Midbrain (tissue), 1 donor: ENCODE data around the gene SRPK1.
"Not testable (repeated sequence)": the region's sequence is repeated elsewhere in the genome, so short reads cannot be mapped to it uniquely, and the experiment has no call there.

Experiments
- DNase-seq: peaks from one replicate; lab custom pipeline; 2025; lab: John Stamatoyannopoulos, UW

SRPK1 gene

DNA sequence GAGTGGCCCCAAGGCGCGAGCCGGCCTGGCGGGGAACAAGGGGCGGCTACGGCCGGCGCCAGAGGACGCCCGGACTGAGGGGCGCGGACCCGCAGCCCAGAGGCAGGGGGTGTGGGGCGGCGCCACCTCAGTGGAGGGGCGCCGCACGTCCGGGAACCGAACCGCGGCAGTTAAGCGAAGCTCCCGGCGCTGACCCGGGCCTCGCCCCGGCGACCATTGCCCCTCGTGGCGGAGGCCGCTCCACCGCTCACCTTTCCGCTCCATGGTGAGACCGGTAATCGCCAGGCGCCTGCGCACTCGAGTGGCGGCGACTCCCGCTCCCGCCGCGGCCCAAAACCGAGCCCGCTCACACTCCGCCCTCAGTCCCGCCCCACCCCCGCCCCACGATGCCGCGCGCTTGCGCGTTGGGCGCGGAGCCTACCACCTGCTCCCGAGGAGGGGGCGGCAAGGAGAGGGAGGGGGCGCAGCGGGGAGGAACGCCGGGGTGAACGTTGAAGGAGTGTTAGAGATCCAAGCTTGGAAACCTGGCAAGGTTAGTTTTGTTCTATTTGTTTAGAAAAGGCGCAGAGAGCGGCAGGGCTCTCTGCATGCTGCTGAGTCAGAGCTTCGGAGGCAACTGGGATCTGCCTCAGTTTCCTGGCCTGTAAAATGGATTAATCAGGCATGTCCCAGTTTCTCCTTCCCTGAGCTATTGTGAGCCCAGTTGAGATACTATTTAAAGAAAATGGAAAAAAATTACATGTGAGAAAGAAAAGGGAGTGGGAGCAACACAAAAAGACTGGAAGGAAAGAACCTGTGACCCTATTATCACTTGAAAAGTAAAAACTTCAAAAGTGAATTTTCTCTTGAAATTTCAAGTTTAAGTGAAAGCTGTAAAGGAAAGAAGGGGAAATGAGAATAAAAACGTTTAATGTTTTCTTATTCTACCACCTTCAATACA lies at the start of gene SRPK1:
SRPK1 (minus strand) TSS at position 306 of the 940 bp plus-strand sequence; CDS start at position 264, 42 bp downstream.
- DNase-seq = peak; percentile 94

DNA sequence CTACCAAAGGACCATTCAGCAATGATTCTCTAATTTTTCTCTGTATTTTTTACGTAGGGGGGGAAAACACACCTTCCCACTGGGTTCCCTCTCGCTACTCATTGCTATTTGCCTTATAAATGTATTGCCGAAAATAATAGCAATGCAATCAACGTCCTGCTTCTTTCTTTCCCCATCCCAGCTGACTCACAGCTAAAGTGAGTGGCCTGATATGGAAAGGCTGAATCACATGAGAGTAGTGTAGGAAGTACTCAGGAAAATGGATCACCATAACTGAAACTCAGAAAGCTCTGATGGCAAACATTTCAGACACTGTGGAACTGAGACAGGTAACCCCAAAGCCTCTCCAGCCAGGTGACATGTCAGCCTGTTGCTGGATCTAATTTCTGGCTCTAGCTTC lies 49.3 kb upstream of the SRPK1 start:
- no peak for DNase-seq

DNA sequence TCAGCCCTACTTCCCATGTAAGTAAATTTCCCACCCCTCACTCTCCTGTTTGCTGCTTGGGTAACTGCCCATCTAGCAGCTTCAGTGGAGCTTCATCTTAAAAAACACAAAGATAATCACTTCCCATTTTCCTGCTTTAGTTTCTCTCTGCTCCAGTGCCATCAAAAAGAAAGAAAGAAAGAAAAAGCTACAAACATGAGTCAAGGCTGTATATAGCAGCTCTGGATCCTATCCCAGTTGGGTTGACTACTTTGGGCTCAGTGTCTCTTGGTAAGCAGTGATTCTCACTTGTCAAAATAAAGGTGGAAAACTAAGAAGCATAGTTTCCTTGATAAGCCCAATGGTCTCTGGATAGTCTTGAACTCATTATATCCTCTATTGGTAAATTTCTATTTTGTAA lies 48.7 kb upstream of the SRPK1 start:
- DNase-seq = no peak

DNA sequence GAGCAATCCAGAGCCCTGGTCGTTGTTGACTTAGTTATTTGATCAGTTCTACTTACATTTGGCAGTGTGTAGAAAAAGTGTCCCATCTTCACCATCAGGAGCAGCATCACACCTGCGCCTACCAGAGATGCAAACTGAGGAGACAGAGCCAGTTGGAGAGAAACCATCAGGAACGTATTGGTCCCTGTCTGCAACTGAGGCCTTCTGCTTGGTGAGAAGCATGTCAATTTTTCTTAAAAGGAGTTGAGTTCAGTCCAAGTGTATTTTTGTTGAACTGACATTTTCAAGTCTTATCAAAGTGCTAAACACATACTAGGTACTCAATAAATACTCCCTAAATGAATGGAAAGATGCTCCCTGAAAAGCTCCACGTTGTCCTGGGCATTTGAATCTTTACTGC lies 47.9 kb upstream of the SRPK1 start:
- DNase-seq = no peak

DNA sequence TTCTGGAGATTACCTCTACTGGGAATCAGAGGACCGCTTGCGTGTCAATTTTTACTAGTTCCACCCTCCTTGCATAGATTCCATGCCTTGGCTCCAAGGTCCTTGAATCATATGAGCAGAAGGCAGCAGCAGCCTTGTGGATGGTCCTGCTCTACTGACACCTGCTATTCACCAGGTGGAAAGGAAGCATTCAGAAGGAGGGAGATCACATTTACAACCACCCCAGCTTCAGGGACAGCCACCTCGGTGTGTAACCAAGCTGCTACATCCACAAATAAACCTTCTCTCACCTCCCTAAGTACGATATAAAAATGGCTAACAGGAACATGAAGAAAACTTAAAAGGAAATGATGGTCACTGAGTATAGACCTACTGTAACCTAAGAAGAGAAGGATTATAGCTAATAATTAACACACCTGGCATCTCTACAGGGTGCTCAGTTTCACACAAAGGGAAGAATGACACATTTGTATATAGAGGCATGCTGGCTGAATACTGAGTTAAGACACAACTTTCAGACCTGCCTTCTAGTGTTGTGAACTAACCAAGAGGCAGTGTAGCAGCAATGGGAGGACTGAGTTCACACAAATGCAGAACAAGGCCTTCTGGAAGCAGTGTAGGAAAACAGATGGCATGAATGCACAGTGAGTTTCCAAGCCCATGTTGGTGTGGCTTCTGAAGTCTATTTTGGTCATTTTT lies 46.3 kb upstream of the SRPK1 start:
- DNase-seq = no peak

DNA sequence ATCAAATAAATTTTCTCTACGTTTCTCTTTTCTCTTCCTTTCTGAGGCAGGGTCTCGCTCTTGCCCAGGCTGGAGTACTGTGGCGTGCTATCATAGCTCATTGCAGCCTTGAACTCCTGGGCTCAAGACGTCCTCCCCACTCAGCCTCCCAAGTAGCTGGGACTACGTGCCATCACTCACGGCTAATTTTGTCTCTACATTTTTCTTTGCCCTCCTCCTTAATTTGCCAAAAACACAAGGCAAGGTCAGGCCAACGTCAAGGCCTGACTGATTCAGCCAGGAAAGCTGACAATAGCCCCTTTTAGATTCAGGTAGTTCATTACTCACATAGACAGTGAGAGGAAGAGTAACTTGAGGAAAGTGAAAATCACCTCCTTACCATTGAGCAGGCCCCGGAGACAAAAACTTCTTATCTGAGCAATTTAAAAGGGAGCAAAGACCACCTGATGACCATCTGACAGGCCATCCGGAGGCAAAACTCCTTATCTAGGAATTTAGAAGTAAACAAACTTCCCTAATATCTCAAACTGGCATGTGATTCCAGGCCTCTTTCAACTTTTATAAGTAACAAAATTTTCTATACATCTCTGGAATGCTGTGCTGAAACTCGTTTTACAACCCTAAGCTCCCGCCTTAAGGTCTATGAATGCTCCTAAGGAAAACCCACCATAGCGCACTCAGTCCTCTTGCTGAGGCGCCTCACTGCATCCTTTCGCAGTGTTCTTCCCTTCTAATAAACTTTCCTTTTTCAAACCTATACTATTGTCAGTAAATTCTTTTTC lies 42.1 kb upstream of the SRPK1 start:
- DNase-seq = no peak

DNA sequence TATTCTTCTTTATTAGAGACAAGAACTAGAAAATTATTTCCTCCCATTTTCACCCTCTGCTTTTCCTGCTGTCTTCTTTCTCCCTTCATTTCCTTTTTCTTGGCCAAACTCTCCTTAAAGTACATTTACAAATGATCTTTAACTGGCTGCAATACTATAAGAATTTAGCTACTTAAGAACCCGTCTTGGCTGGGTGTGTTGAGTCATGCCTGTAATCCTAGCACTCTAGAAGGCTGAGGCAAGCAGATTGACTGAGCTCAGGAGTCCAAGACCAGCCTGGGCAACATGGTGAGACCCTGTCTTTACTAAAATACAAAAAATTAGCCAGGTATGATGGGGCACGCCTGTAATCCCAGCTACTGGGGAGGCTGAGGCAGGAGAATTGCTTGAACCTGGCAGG lies 39.3 kb upstream of the SRPK1 start:
- no peak for DNase-seq

DNA sequence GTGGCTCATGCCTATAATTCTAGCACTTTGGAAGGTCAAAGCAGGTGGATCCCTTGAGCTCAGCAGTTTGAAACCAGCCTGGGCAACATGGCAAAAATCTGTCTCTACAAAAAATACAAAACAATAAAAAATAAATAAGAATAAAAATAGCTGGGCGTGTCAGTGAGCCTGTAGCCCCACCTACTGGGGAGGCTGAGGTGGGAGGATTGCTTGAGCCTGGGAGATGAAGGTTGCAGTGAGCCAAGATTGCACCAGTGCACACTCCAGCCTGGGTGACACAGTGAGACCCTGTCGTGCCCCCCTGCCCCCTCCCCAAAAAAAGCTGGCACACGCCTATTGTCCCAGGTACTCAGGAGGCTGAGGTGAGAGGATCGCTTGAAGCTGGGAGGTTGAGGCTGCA lies 35.1 kb upstream of the SRPK1 start:
- DNase-seq = no peak

DNA sequence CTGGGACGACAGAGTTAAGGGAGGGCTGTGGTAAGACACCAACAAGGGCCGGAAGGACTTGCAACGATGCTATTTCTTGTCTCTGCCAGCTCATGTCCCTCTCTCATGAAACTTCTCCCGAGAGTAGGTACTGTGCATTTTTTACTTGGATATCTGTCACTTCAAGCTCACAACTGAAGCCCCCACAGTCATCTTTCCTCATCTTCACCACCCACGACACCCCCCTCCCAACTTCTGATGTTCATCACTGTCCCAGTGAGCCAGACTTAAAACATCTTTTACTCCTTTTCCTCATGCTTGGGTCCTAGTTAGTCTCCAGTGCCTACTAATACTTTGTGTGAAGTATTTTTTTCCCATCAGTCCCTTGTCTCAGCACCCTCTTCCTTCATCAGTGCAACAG lies 34.6 kb upstream of the SRPK1 start:
- no peak for DNase-seq

DNA sequence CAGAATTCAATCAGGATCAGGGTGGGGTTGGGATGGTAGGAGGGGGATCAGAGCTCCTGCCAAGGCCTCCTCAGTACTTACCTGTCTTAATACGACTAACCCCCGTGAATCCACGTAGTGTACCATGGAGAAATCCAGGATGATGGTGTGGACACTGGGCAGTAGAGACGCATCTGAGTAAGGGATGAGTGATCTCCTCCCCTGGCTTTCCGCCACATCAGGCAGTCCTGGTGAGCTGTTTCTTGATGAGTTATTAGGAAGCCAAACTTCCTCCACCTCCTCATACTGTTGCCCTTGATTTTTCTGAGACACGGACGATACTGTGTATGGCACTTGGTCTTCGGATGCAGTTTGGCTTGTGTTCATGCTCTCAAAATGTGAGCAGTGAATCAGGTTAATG lies 34.2 kb upstream of the SRPK1 start:
- DNase-seq = no peak

DNA sequence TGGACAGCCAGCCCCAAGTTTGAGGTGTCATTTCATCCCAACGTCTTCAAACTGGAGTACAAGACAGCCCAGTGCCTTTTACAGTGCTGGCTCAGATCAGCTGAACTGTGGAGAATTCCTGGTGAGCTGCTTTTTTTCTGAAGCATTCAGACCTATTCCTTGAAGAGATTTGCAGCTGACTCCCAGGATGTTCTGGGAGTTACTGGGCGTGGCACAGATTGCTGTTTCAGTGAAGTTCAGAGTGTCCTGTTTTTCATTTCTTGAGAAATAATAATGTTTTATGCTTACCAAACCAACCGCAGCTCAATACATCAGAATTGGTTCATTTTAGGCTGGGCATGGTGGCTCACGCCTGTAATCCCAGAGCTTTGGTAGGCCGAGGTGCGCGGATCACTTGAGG lies 33.4 kb upstream of the SRPK1 start:
- no peak for DNase-seq

DNA sequence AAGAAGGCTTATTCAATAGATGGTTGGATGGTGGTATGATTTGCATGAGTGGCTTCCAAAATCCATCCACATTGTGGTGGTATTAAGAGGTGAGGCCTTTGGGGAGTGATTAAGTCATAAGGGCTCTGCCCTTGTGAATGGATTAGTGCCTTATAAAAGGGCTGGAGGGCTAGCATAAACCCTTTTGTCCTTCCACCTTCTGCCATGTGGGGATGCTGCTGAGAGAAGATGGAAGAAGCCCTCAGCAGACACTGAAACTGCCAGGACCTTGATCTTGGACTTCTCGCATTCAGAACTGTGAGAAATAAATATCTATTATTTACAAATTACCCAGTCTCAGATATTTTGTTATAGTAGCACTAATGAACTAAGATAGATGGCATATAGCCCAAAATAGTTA lies 27.8 kb upstream of the SRPK1 start:
- no peak for DNase-seq

DNA sequence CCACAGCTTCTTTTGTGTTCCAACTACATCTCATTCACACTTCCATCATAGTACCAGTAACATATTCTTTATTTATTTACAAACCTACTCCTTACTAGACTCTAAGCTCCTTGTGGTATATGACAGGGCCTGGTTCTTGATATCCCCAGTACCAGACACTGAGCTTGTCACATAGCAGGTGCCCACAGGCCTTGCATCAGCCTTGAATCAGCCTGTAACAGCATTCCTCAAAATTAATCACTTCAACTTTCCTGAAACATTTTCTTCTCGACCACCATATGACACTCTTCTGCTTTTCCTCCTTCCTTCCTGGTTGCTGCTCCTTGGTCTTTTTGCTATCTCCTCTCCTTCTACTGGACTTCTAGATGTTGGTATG lies 24.7 kb upstream of the SRPK1 start:
- DNase-seq = no peak

DNA sequence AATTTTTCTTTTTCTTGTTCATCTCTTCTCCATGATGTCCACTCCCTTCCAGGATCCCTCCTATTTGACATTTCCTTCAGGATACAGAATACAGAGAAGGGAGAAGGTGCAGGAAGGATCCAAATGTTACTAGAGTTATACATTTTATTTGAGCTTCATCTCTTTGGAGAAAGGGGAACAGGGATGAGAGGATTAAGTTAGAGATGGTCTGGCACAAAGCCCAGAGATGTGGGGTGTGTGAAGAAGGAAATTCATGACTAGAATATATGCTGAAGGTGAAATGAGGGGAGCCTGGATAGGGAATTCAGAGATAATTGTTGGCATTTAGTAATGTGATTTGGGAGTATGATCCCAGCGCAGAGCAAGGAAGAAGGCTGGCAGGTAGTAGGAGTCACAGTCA lies 22.5 kb upstream of the SRPK1 start:
- no peak for DNase-seq

DNA sequence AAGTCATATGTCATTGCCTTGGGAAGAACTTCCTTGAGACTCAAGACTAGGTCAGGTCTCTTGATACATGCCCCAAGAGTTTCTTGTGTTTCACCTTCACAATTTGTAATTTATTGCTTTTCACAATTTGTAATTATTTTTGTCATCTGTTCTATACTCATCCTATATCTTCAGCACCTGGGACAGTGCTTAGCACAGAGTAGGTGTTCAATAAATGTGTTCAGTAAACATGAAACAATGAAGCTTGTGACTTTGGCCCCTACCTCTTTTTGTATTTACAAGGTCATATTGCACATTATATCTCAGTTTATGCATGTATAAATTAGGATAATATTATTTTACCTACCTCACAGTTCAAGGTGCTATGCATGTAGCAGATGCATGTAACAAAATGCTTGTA lies 21.5 kb upstream of the SRPK1 start:
- no peak for DNase-seq

DNA sequence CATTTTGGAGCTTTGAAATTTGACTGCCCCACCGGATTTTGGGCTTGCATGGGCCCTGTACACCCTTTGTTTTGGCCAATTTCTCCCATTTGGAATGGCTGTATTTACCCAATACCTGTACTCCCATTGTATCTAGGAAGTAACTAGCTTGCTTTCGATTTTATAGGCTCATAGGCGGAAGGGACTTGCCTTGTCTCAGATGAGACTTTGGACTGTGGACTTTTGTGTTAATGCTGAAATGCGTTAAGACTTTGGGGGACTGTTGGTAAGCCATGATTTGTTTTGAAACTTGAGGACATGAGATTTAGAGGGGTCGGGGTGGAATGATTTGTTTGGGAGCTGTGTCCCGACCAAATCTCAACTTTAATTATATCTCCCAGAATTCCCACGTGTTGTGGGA lies 20.3 kb upstream of the SRPK1 start:
- DNase-seq = not testable (repeated sequence)

DNA sequence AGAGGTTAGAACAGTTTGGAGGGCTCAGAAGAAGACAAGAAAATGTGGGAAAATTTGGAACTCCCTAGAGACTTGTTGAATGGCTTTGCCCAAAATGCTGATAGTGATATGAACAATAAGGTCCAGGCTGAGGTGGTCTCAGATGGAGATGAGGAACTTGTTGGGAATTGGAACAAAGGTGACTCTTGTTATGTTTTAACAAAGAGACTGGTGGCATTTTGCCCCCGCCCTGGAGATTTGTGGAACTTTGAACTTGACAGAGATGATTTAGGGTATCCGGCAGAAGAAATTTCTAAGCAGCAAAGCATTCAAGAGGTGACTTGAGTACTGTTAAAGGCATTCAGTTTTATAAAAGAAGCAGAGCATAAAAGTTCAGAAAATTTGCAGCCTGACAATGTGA lies 19.1 kb upstream of the SRPK1 start:
- not testable (repeated sequence) for DNase-seq

DNA sequence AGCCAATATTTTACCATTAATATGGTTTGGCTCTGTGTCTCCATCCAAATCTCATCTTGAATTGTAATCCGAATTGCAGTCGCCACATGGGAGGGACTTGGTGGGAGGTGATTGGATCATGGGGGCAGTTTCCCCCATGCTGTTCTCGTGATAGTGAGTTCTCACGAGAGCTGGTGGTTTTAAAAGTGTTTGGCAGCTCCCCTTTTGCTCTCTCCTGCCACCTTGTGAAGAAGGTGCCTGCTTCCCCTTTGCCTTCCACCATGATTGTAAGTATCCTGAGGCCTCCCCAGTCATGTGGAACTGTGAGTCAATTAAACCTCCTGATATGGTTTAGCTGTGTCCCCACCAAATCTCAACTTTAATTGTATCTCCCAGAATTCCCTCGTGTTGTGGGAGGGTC lies 18.4 kb upstream of the SRPK1 start:
- not testable (repeated sequence) for DNase-seq

DNA sequence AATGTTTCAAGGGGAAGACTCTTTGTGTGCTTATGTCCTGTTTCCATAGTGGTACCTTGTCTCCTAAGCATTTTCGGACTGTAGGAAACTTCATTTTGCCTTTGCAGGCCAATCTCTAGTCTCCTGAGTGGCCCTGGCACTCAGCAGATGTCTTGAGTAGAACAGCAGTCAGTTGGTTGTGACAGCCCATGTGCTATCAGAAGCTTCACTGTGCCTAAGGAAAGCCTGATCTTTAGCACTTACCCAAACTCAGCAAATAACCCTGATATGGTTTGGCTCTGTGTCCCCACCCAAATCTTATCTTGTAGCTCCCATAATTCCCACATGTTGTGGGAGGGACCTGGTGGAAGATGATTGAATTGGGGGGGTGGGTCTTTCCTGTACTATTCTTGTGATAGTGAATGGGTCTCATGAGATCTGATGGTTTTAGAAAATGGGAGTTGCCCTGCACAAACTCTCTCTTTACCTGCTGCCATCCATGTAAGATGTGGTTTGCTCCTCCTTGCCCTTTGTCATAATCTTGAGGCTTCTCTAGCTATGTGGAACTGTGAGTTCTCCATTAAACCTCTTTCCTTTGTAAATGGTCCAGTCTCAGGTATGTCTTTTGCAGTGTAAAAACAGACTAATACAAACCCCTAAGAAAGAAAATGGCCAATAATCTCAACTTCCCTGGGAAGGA lies 15.9 kb upstream of the SRPK1 start:
- no peak for DNase-seq

DNA sequence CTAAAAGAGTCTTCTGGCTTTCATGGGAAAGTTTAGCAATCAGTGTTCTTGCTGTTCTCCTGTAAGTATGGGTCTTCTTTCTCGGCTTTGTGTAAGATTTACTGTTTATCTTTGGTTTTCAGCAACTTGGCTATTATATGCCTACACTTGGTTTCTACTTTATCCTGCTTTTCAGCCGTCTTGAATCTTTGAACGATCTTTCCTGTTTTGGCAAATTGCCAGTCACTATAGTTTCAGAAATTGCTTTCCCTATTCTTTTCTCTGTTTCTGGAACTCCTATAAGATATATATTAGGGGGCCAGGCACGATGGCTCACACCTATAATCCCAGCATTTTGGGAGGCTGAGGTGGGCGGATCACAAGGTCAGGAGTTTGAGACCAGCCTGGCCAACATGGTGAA lies 14.6 kb upstream of the SRPK1 start:
- no peak for DNase-seq

DNA sequence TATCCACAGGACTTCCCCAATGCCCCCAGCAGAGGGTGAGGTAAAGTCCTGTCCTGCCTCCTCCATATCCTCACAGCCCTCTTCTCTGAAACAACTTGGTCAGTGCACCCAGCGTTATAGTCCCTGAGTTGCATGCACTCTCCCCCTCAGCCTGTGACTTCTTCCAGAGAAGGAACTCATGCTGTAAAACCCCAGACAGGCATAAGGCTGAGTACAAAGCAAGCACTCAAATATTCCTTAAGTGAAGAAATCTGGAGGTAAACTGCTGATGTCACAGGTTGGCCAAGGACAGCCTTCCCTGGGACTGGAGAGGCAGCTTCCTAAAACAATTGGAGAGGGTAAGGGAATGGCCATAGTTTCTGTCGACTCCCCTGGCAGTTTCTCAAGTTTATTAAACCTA lies 12.9 kb upstream of the SRPK1 start:
- DNase-seq = no peak

DNA sequence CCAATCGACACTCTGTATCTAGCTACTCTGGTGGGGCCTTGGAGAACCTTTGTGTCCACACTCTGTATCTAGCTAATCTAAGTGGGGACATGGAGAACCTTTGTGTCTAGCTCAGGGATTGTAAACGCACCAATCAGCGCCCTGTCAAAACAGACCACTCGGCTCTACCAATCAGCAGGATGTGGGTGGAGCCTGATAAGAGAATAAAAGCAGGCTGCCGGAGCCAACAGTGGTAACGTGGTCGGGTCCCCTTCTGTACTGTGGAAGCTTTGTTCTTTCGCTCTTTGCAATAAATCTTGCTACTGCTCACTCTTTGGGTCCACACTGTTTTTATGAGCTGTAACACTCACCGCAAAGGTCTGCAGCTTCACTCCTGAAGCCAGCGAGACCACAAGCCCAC lies 11.0 kb upstream of the SRPK1 start:
- DNase-seq = not testable (repeated sequence)
